Heart left ventricle (tissue), 13 donors: ENCODE measurements around the gene MCTP2.

Experiments
- CTCF ChIP-seq, 12 donors: fragments of 200-600 bp; sonication (generic) in 4 of 12; IDR thresholded peaks; one replicate each; pipeline versions ENCODE4 v1.5.0 to v1.8.0; 2018 to 2022; ENCODE audit warnings: antibody characterized with exemption in 12 of 12, mild to moderate bottlenecking in 5 of 12
- POLR2A ChIP-seq, 2 donors: fragments of 450-650 bp; IDR thresholded peaks; one replicate each; pipeline ENCODE4 v1.6.1; 2017; ENCODE audit warnings: antibody characterized with exemption in 2 of 2, mild to moderate bottlenecking in 2 of 2, moderate library complexity in 2 of 2
- donor health status: ischemic (EF 13 %, LVEDD 7.1; RV severe dilation, severe dysfunction).
- donor health status: DM: no; HTN: yes; CAD: no.
- donor health status: DM: no; HTN: no; CAD: no.
- donor health status: ischemic (EF 25% LVEDD 6.9; RV normal size, moderate dysfunction).
- donor health status: ischemic (EF 25% LVEDD 5.7; RV mildly dilated, moderate dysfunction).
- donor health status: ischemic (EF 35%, LVEDD 5.7; RV mildly dilated, moderate dysfunction).
- donor health status: nonischemic (EF 11% LVEDD 7.7; RV severe dilation, severe dysfunction).
- donor health status: DM: yes; HTN: yes; CAD: no.
- donor health status: PGD.
- donor health status: ischemic (EF 29% LVEDD 5.4; RV normal size, mild dysfunction).
- donor health status: nonischemic (EF 23%, LVEDD 6.1; RV moderate dilation, normal function).

- TF ChIP-seq CTCF (IDR thresholded peaks at IDR 0.05) (no peak), POLR2A (IDR thresholded peaks at IDR 0.05) (no peak)
These were observed 20.9 kb downstream of the MCTP2 start for GRCh38 chr15:94252223-94252766.
